K562 (cell line): ENCODE measurements around the gene PYGB. TPM values are rescaled to one million over a fixed set of nuclear protein-coding genes. Genes with fewer than 3 reads are reported as not detected.

Experiments
- ATAC-seq: fragments of 200-7000 bp; cut with Tn5 transposase; 3 replicates; pipeline ENCODE4 v1.9.1; 2020; ENCODE audit warnings: moderate library complexity
- BruUV-seq: library from RNA; stranded (reverse); fragments of 400-500 nt; replicated peaks from 2 replicates; lab custom pipeline; 2021; lab: Mats Ljungman, UMichigan
- CTCF ChIA-PET: fragments of 300-600 bp; formaldehyde crosslinking; extraction: SDS; loops from one replicate; lab custom pipeline; 2021; ENCODE audit warnings: low intra/inter-chr PET ratio; lab: Yijun Ruan, JAX
- POLR2A ChIA-PET: fragments of 300-600, 350-650 bp; sonication (Branson Sonifier 250); formaldehyde crosslinking; extraction: SDS; loops from one replicate; lab custom pipeline; 2021; ENCODE audit warnings: antibody characterized with exemption, inconsistent platforms; lab: Yijun Ruan, JAX
- DNase-seq, 4 experiments: peaks; one replicate each; pipeline versions ENCODE4 v3.0.0 to v3.0.0-alpha.2; 2011 to 2018; ENCODE audit warnings: low spot score in 3 of 4, mixed read lengths in 3 of 4; ENCODE audit errors: extremely low read depth in 1 of 4
- FAIRE-seq: peaks from 2 replicates; lab custom pipeline; 2011; peaks lifted over from hg19 to GRCh38; lab: Jason Lieb, UNC
- H2AFZ ChIP-seq: 2 replicates; pipeline ENCODE4 v1.6.0; 2011; ENCODE audit warnings: low read depth, low read length, control low read depth, inconsistent platforms
- H3K27ac ChIP-seq: fragments of 200-600 bp; 3 replicates; pipeline ENCODE4 v1.8.0; 2011; ENCODE audit warnings: low read depth, mild to moderate bottlenecking, control low read depth, inconsistent platforms, low read length, moderate library complexity, mixed read lengths; ENCODE audit errors: extremely low read depth
- H3K27me3 ChIP-seq, 2 experiments: fragments of 300-600 bp in 1 of 2; 2 replicates in 1 of 2; 3 replicates in 1 of 2; pipeline versions ENCODE4 v1.6.0 to v1.8.0; 2011; ENCODE audit warnings: inconsistent platforms in 2 of 2, low read length in 2 of 2, mild to moderate bottlenecking in 1 of 2, mixed read lengths in 1 of 2, moderate library complexity in 1 of 2; ENCODE audit not compliant: control insufficient read depth in 2 of 2, insufficient read depth in 2 of 2
- H3K36me3 ChIP-seq: fragments of 300-600 bp; 3 replicates; pipeline ENCODE4 v1.8.0; 2011; ENCODE audit warnings: mild to moderate bottlenecking, low read length, inconsistent platforms; ENCODE audit not compliant: control insufficient read depth, insufficient read depth
- H3K4me1 ChIP-seq, 2 experiments: fragments of 200-600 bp in 1 of 2; replicated peaks in 1 of 2; 2 replicates in 1 of 2; 3 replicates in 1 of 2; pipeline versions ENCODE4 v1.5.1 to v1.8.0; 2011; ENCODE audit warnings: inconsistent platforms in 2 of 2, low read length in 2 of 2, mild to moderate bottlenecking in 1 of 2, mixed read lengths in 1 of 2, moderate library complexity in 1 of 2; ENCODE audit not compliant: control insufficient read depth in 2 of 2, insufficient read depth in 2 of 2
- H3K4me2 ChIP-seq: 2 replicates; pipeline ENCODE4 v1.6.1; 2011; ENCODE audit warnings: low read length, control low read depth, inconsistent platforms, mixed read lengths; ENCODE audit not compliant: insufficient read depth
- H3K4me3 ChIP-seq: fragments of 200-600 bp; sonication (generic), shearing (Covaris generic); 2 replicates; pipeline ENCODE4 v1.5.1; 2016; ENCODE audit warnings: control low read depth, inconsistent platforms
- H3K79me2 ChIP-seq: fragments of 200-600 bp; 3 replicates; pipeline ENCODE4 v1.8.0; 2011; ENCODE audit warnings: low read length, inconsistent platforms; ENCODE audit not compliant: control insufficient read depth, insufficient read depth
- H3K9ac ChIP-seq, 2 experiments: 2 replicates each; pipeline versions ENCODE4 v1.6.0 to v1.6.1; 2011; ENCODE audit warnings: low read depth in 2 of 2, low read length in 2 of 2, control low read depth in 1 of 2, inconsistent platforms in 1 of 2, mild to moderate bottlenecking in 1 of 2, mixed read lengths in 1 of 2; ENCODE audit not compliant: insufficient read depth in 1 of 2
- H3K9me1 ChIP-seq: one replicate; pipeline ENCODE4 v1.6.0; 2011; ENCODE audit warnings: inconsistent platforms, mild to moderate bottlenecking, low read length, moderate library complexity; ENCODE audit not compliant: control insufficient read depth, insufficient read depth
- H3K9me3 ChIP-seq: replicated peaks from 2 replicates; pipeline ENCODE4 v1.5.1; 2011; ENCODE audit warnings: low read depth, low read length, inconsistent platforms; ENCODE audit not compliant: control insufficient read depth, insufficient read depth
- H4K20me1 ChIP-seq: replicated peaks from 2 replicates; pipeline ENCODE4 v1.6.1; 2011; ENCODE audit warnings: low read length, inconsistent platforms, mixed read lengths; ENCODE audit not compliant: control insufficient read depth, insufficient read depth
- BACH1 ChIP-seq: fragments of 200-800 bp; sonication (Bioruptor generic); IDR thresholded peaks from 2 replicates; pipeline ENCODE4 v1.6.1; 2016; ENCODE audit warnings: missing genetic modification characterization, missing compliant biosample characterization
- HDAC8 ChIP-seq: fragments of 450-650 bp; IDR thresholded peaks from 2 replicates; pipeline ENCODE4 v1.6.1; 2016; ENCODE audit warnings: mild to moderate bottlenecking, missing genetic modification characterization, moderate library complexity, missing compliant biosample characterization
- HNRNPH1 ChIP-seq: fragments of 200-400 bp; formaldehyde crosslinking; optimal IDR thresholded peaks from 2 replicates; pipeline ENCODE3; 2017; ENCODE audit warnings: low read depth, mild to moderate bottlenecking, low read length, moderate library complexity
- ILF3 ChIP-seq: fragments of 450-650 bp; IDR thresholded peaks from 2 replicates; pipeline ENCODE4 v1.6.1; 2018; ENCODE audit warnings: antibody characterized with exemption, mild to moderate bottlenecking, moderate library complexity, borderline replicate concordance
- MCM7 ChIP-seq, 2 experiments: fragments of 450-650 bp; IDR thresholded peaks; 2 replicates each; pipeline ENCODE4 v1.6.1; 2016 to 2018
- POLR2H ChIP-seq: IDR thresholded peaks from 2 replicates; pipeline ENCODE4 v1.6.1; 2016; ENCODE audit warnings: missing genetic modification characterization, low read depth, mild to moderate bottlenecking, control low read depth, missing compliant biosample characterization, moderate library complexity
- RBM39 ChIP-seq: fragments of 200-400 bp; formaldehyde crosslinking; optimal IDR thresholded peaks from 2 replicates; pipeline ENCODE3; 2018; ENCODE audit warnings: low read depth, low read length
- RFX7 ChIP-seq: fragments of 250-450 bp; sonication (Bioruptor Pico); IDR thresholded peaks from 2 replicates; pipeline ENCODE4 v1.5.1; 2021; ENCODE audit warnings: mild to moderate bottlenecking
- SREBF2 ChIP-seq: sonication (generic); formaldehyde crosslinking; IDR thresholded peaks from 2 replicates; pipeline ENCODE4 v1.4.0; 2020; ENCODE audit warnings: mild to moderate bottlenecking, missing genetic modification reagents
- SRF ChIP-seq, 2 experiments: fragments of 250-450, 450-650 bp in 1 of 2; sonication (Bioruptor Pico) in 1 of 2; sonication (generic) in 1 of 2; formaldehyde crosslinking; IDR thresholded peaks; 2 replicates each; pipeline versions ENCODE4 v1.5.0 to v1.5.1; 2020 to 2022; ENCODE audit warnings: mild to moderate bottlenecking in 1 of 2, missing genetic modification reagents in 1 of 2
- ZBTB7A ChIP-seq: IDR thresholded peaks from 2 replicates; pipeline ENCODE4 v1.6.1; 2011; ENCODE audit warnings: low read depth, mild to moderate bottlenecking, low read length, moderate library complexity, borderline replicate concordance; ENCODE audit not compliant: control insufficient read depth
- WGBS: fragments of 100-300 bp; shearing (Covaris generic); methylation state at CpG from one replicate; pipeline ENCODE4 v1.1.6; 2016; ENCODE audit warnings: low coverage, mixed read lengths; ENCODE audit not compliant: insufficient coverage; ENCODE audit errors: missing lambda C conversion rate; 5-methylcytosine and 5-hydroxymethylcytosine counted together
- in situ Hi-C: fragments of 300-500 bp; cut with MboI; formaldehyde crosslinking; loops from 4 replicates; pipeline ENCODE4 v1.15.0; 2018; ENCODE audit warnings: inconsistent platforms, mixed read lengths
- intact Hi-C: fragments of 100-400 bp; cut with micrococcal nuclease; formaldehyde crosslinking; loops from 2 replicates; pipeline ENCODE4 v1.14.2; 2022
- polyA plus RNA-seq, 8 experiments: library from polyadenylated mRNA; depleted of rRNA in 4 of 8; stranded (reverse) in 5 of 8; unstranded in 3 of 8; fragments of >200 nt; fragmentation: Nextera tagmentation in 2 of 8; fragmentation: Illumina TruSeq in 1 of 8; extraction: Ambion mirVana in 2 of 8; extraction: Trizol in 1 of 8; gene quantifications; 2 replicates each; pipeline versions ENCODE4 v1.2.1 to v1.2.3, GENCODE V29; 2011 to 2014; ENCODE audit warnings: inconsistent platforms in 1 of 8, missing spikeins in 1 of 8
- total RNA-seq, 7 experiments: library from RNA; depleted of rRNA in 6 of 7; stranded (reverse); fragments of >200 nt in 6 of 7; fragmentation: Illumina TruSeq in 2 of 7; extraction: Trizol in 2 of 7; gene quantifications; 2 replicates each; pipeline versions ENCODE4 v1.2.1 to v1.2.3, GENCODE V29; 2011 to 2021; ENCODE audit warnings: low replicate concordance in 1 of 7
- TF ChIP-seq, protein P1 (sequence below): sonication (generic); formaldehyde crosslinking; IDR thresholded peaks from 2 replicates; pipeline ENCODE4 v1.8.0; 2022; ENCODE audit warnings: mild to moderate bottlenecking, missing genetic modification reagents
- TF ChIP-seq, protein P2 (sequence below): sonication (generic); formaldehyde crosslinking; IDR thresholded peaks from 2 replicates; pipeline ENCODE4 v1.8.1; 2022; ENCODE audit warnings: missing genetic modification reagents

The PYGB gene
- total and polyA plus RNA-seq, 9 of the 15 experiments (the other 6 are each of a cell fraction or from before 2014, with no cell fraction given): 0.34 to 18.0 (median 9.8) TPM

DNA sequence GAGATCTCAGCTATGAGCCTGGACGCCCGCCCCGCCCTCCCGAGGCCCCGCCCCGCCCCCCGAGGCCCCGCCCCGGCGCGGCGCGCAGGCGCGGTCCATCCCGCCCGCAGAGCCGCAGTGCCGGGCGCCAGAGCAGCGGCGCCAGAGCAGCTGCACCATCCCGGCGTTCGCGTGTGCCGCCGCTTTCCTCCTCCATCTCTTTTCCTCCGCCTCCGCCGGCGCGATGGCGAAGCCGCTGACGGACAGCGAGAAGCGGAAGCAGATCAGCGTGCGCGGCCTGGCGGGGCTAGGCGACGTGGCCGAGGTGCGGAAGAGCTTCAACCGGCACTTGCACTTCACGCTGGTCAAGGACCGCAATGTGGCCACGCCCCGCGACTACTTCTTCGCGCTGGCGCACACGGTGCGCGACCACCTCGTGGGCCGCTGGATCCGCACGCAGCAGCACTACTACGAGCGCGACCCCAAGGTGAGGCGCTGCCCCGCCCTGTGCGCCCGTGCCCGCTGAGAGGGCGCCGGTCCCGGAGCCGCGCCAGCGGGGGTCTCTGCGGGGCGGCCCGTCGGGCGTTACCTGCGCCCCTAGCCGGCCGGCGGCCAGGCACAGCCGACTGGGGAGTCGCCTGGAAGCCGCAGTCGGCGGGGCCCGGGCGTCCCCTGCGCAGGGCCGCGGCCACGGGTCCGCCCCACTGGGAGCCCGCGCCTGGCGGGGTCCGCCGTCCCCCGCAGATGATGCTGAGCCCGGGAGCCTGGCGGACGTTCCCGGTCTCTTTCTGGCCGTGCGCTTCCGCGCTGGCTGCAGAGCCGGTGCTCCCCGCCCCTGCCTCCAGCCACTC, at the start of gene PYGB (continued):
- TF ChIP-seq, protein P1, sequence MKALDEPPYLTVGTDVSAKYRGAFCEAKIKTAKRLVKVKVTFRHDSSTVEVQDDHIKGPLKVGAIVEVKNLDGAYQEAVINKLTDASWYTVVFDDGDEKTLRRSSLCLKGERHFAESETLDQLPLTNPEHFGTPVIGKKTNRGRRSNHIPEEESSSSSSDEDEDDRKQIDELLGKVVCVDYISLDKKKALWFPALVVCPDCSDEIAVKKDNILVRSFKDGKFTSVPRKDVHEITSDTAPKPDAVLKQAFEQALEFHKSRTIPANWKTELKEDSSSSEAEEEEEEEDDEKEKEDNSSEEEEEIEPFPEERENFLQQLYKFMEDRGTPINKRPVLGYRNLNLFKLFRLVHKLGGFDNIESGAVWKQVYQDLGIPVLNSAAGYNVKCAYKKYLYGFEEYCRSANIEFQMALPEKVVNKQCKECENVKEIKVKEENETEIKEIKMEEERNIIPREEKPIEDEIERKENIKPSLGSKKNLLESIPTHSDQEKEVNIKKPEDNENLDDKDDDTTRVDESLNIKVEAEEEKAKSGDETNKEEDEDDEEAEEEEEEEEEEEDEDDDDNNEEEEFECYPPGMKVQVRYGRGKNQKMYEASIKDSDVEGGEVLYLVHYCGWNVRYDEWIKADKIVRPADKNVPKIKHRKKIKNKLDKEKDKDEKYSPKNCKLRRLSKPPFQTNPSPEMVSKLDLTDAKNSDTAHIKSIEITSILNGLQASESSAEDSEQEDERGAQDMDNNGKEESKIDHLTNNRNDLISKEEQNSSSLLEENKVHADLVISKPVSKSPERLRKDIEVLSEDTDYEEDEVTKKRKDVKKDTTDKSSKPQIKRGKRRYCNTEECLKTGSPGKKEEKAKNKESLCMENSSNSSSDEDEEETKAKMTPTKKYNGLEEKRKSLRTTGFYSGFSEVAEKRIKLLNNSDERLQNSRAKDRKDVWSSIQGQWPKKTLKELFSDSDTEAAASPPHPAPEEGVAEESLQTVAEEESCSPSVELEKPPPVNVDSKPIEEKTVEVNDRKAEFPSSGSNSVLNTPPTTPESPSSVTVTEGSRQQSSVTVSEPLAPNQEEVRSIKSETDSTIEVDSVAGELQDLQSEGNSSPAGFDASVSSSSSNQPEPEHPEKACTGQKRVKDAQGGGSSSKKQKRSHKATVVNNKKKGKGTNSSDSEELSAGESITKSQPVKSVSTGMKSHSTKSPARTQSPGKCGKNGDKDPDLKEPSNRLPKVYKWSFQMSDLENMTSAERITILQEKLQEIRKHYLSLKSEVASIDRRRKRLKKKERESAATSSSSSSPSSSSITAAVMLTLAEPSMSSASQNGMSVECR: peak; percentile 56; the same call in 1 of the 2 replicates

DNA sequence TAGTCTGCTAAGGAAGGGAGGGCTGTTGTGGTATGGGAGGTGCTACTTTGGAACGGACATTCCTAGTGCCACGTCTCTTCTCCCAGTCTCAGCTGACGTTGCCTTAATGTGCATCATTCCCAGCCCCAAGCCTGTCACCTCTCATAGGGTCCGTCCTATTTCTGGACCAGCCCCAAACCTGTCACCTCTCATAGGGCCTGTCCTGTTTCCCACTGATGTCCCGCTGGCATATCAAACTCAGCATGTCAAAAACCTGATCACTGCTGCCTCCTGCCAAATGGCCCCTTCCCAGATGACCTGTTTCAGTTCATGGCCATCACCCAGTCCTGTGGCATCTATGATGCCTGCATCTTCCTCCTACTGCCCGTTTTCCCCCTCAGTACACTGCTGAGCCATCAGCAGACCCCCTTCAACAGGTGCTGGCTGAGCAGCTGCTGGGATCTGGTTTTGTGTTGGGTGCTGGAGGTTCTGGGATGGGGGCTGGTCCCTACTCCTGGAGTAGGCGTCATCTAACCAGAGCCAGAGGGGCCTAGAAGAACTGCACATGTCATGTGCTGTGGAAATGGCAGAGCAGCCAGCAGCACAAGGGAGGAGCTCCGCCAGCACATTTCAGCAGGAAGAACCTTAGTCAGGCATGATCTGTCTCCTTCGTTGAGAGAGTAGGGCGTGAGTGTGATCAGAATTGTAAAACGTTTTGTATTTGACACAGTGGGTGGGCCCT, 49.1 kb upstream of the PYGB start:
- peaks cover 30% of the 10 kb centered on the region for H3K79me2 ChIP-seq
- no TSS peak for BruUV-seq
- FAIRE-seq (no peak), DNase-seq (no peak), ATAC-seq (no peak)
- in situ Hi-C loops: no loop called here
- H3K4me3 ChIP-seq: no peak overlapping the region
- H3K9ac ChIP-seq: peak overlapping the region in 1 of 2 experiments; percentile 68; a peak in 2 of 4 replicates
- H3K27me3 ChIP-seq: no peaks in the 10 kb centered on the region
- H3K4me1 ChIP-seq: peaks cover 7 to 22% of the 10 kb centered on the region in 2 experiments; a peak in 4 of 5 replicates
- H4K20me1 ChIP-seq: peaks cover 10% of the 10 kb centered on the region
- 64% methylated on average over 8 of the region's 11 CpGs for WGBS
- H3K4me2 ChIP-seq: no peak overlapping the region
- intact Hi-C loops: loop anchor here (5.0 kb wide), 1 partner anchor 48 kb away; the partner anchor contains the start of gene PYGB
- ChIA-PET POLR2A (no interaction called here), CTCF (no interaction called here)
- H3K27ac ChIP-seq: no peak overlapping the region
- peaks cover 2% of the 10 kb centered on the region for H3K9me1 ChIP-seq
- H2AFZ ChIP-seq: no peak overlapping the region
- peaks cover 2% of the 10 kb centered on the region; the same call in 1 of the 3 replicates for H3K36me3 ChIP-seq
- H3K9me3 ChIP-seq: no peaks in the 10 kb centered on the region
- no peak for TF ChIP-seq RBM39
- no peak for TF ChIP-seq ZBTB7A
- TF ChIP-seq RFX7: no peak
- TF ChIP-seq POLR2H (tag): no peak
- no peak for TF ChIP-seq SREBF2 (CRISPR knock-in tag)
- TF ChIP-seq, protein P2, sequence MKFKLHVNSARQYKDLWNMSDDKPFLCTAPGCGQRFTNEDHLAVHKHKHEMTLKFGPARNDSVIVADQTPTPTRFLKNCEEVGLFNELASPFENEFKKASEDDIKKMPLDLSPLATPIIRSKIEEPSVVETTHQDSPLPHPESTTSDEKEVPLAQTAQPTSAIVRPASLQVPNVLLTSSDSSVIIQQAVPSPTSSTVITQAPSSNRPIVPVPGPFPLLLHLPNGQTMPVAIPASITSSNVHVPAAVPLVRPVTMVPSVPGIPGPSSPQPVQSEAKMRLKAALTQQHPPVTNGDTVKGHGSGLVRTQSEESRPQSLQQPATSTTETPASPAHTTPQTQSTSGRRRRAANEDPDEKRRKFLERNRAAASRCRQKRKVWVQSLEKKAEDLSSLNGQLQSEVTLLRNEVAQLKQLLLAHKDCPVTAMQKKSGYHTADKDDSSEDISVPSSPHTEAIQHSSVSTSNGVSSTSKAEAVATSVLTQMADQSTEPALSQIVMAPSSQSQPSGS (CRISPR knock-in tag): no peak
- no peak for TF ChIP-seq HNRNPH1
- no peak for TF ChIP-seq SRF (CRISPR knock-in tag; IDR thresholded peaks at IDR 0.05)
- TF ChIP-seq HDAC8: no peak
- no peak for TF ChIP-seq BACH1 (tag)
- TF ChIP-seq MCM7 (IDR thresholded peaks at IDR 0.05): no peak
- TF ChIP-seq ILF3: no peak
